ENCODE results near the gene SYNPO2. TPM values are rescaled to one million over a fixed set of nuclear protein-coding genes. Genes with fewer than 3 reads are reported as not detected.

Gene SYNPO2
- total and polyA plus RNA-seq, 8 donors, result 2.8 to 30.7 (median 4.6) TPM

GRCh38 chr4:118967393-118967792 is 78.7 kb downstream of the SYNPO2 start:
- ATAC-seq (peak; percentile 3), DNase-seq (no peak)
- Histone ChIP-seq H3K36me3 (no peaks in the 10 kb centered on the region), H3K4me1 (peaks cover 11 to 18% of the 10 kb centered on the region in 2 donors), H3K27me3 (no peaks in the 10 kb centered on the region), H3K27ac (peak overlapping the region; percentile 67), H3K9me3 (no peaks in the 10 kb centered on the region), H3K4me3 (no peak overlapping the region)
- no peak for TF ChIP-seq CTCF (IDR thresholded peaks at IDR 0.05)
- intact Hi-C loops (cut with DNase I), result no loop called here

GRCh38 chr4:118968005-118968404 is 79.4 kb downstream of the SYNPO2 start:
- intact Hi-C loops (cut with DNase I), result no loop called here
- Histone ChIP-seq H3K27ac (peak overlapping the region; percentile 67), H3K9me3 (no peaks in the 10 kb centered on the region), H3K27me3 (no peaks in the 10 kb centered on the region), H3K36me3 (no peaks in the 10 kb centered on the region), H3K4me3 (no peak overlapping the region), H3K4me1 (peaks cover 11 to 18% of the 10 kb centered on the region in 2 donors)
- DNase-seq (peak in 3 of 4 donors; percentile 24 to 73 (median 71)), ATAC-seq (peak; percentile 93)
- TF ChIP-seq CTCF (IDR thresholded peaks at IDR 0.05), result no peak

GRCh38 chr4:118968813-118969212 is 80.2 kb downstream of the SYNPO2 start:
- Histone ChIP-seq H3K4me1 (peaks cover 11 to 18% of the 10 kb centered on the region in 2 donors), H3K27ac (peak overlapping the region in 1 of 2 donors; percentile 67), H3K36me3 (no peaks in the 10 kb centered on the region), H3K9me3 (no peaks in the 10 kb centered on the region), H3K27me3 (no peaks in the 10 kb centered on the region), H3K4me3 (no peak overlapping the region)
- TF ChIP-seq CTCF (IDR thresholded peaks at IDR 0.05), result no peak
- peak; percentile 7 for ATAC-seq
- no peak for DNase-seq
- intact Hi-C loops (cut with DNase I), result no loop called here

- DNase-seq, result peak in 3 of 4 donors; percentile 31 to 65 (median 49)
- no peak overlapping the region for H3K27ac ChIP-seq
- no peak overlapping the region for H3K4me3 ChIP-seq
- peak; percentile 28 to 40 for TF ChIP-seq CTCF (IDR thresholded peaks at IDR 0.05)
- H3K4me1 ChIP-seq, result peaks cover 11 to 18% of the 10 kb centered on the region in 2 donors
- intact Hi-C loops (cut with DNase I), result no loop called here
- no peaks in the 10 kb centered on the region for H3K9me3 ChIP-seq
- peak; percentile 80 for ATAC-seq
- no peaks in the 10 kb centered on the region for H3K36me3 ChIP-seq
- H3K27me3 ChIP-seq, result no peaks in the 10 kb centered on the region
Observed at GRCh38 chr4:118969359-118969758, 80.7 kb downstream of the SYNPO2 start.

GRCh38 chr4:118972167-118972566 is 83.5 kb downstream of the SYNPO2 start:
- no peak for DNase-seq
- H3K4me3 ChIP-seq, result no peak overlapping the region
- no peaks in the 10 kb centered on the region for H3K36me3 ChIP-seq
- ATAC-seq, result no peak
- no peak overlapping the region for H3K27ac ChIP-seq
- H3K27me3 ChIP-seq, result no peaks in the 10 kb centered on the region
- peaks cover 11 to 18% of the 10 kb centered on the region in 2 donors for H3K4me1 ChIP-seq
- intact Hi-C loops (cut with DNase I), result no loop called here
- no peak for TF ChIP-seq CTCF (IDR thresholded peaks at IDR 0.05)
- H3K9me3 ChIP-seq, result no peaks in the 10 kb centered on the region

Data from left lung (tissue), 10 donors.